Stromal cell of bone marrow (primary cell): ENCODE data around the gene TCF4.

Source experiments
- DNase-seq: peaks from one replicate; pipeline ENCODE4 v3.0.0-alpha.2; 2012; ENCODE audit warnings: low read depth

The TCF4 gene

DNA sequence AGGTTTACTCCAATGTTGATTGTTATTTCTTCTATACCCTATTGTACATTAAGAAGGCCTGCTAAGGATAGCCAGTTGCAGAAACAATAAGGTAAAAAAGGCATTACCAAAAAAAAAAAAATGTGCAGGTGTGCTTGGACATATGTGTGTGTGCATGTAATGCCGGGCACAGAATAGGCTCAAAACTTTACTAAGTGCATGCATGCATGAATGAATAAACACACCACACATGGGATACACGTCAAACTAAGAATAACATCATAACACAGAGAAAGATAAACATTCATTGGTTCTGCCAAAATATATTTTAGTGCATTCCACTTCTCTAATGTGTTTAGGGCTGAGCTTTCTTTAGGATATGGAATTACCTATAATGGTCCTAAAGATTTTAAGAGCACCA, 298.2 kb downstream of the TCF4 start:
- no peak for DNase-seq

DNA sequence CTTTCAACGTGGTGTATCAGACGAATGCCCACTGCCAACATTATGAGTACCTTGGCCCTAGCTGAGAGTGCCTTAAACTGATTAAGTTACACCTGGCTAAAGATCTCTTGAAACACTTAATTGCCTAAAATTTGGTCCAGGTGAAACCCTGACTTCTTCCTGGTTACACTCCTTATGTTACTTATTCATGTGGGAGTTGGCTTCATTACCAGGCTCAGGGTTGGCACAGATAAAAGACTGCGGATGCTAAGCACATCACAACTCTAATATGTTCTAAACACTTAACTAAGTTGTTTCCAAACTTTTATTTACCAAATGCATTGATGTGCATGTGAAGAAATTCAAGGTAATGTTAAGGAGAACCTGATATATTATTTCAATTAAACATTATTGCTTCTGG, 298.9 kb downstream of the TCF4 start:
- DNase-seq: no peak

DNA sequence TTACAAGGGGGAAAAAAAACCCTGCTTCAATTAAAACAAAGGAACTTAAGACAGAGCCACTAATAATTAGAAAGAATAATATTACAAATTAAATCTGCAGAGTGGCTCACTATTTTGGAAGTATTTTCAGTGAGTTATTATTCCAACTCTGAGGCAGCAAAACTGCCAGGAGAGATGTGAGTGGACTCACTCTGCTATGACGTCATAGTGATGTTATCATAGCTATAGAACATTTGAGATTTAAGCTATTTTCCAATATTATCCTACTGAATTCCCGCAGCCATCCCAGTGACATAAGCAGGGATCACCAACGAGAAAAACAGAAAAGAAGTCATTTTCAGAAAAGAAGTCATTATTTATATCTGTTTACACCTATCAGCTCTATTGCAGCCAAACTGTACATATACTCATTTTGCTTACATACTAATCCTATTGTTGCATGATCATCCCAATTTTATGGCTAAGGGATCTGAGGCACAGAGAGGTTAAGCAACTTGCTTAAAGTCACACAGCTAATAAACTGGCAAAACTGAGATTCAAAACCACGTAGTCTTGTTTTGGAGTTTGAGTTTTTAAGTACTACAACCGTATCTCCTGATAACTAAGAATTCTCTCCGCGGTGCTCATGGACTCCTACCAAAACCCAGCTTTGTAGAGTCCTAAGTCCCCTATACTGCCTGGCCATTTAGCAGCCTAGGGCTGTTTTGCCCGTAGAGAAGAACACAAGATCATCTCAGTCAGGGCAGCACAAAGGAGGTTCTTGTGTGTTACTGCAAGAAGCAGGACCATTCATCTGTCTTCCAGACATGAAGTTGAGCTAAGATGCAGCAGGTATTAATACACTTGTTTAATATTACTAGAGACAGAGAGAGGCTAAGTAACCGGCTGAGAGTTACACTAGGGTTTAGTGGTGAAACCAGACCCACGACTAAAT, 299.8 kb downstream of the TCF4 start:
- no peak for DNase-seq

DNA sequence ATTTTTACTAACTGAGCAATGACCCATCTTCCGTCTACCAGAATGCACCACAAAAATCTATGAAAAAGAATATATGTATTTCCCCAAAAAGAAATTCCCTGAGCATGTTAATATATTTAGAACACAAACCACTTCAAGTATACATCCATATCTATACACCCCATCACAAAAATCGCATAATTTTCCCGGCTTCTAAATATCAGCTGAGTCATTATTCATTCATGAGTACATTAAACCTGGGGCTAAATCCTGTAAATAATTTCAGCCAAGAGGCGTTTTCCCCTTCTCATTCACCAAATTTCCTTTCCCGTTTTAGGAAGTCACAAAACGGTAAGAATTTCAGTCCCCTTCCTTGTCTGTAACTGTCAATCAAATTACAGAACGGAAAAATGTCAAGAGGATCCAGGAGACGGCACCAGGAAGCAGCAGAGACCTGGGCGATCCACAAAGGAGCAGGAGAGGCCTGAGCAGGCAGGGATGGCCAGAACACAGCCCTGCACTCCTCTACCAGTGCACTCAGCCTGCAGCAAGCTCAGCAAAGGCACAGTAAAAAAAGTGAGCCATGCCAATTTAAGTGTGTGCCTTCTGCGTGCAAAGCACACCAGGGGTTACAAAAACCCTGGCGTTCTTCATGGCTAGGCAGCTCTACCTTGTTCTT, 300.7 kb downstream of the TCF4 start:
- no peak for DNase-seq

DNA sequence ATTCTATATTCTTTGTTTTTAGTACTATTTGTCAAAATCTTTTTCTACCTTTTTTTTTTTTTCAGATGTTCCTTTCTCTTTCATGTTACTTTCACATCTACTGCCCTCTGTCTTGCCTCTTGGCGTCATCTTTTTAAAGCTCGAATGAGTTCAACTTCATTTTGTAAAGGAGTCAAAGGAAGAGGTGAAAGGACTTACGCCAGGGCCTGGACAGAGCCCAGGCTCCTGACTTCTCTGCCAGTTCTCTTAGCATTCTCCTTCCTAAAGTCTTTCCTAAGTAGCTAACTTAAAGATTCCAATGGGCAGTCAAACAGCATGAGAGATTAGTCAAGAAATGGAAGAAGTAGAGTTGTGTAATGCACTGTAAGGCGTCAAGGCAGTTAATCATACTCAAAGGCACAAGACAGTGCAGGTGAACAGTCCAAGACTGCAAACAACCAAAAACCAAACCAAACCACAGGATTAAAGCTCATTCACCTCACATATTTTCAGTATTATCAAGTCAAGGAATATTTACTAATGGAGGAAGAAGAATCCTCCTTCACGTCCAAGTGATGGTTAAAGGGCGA, 301.7 kb downstream of the TCF4 start:
- no peak for DNase-seq

- no peak for DNase-seq
Observed at GRCh38 chr18:55284614-55285013, 303.4 kb downstream of the TCF4 start.

DNA sequence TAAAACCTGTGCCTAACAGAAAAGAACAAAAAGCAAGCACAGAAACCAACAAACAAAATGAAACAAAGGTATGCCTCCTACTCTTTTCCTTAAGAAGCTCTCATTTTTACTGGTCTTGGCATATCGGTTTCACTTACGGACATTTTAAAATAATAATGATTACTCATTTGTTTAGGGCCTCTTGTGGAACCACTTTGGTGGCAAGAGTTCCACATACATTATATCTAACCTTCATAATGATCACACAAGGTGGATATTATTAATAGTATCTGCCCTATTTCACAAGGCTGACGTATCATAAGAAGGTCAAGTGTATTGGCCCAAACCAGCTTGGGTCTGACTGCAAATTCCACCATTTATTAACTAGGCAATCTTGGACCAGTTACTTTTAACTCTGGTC, 304.7 kb downstream of the TCF4 start:
- no peak for DNase-seq

- DNase-seq: no peak
Observed at GRCh38 chr18:55280503-55280902, 307.5 kb downstream of the TCF4 start.

DNA sequence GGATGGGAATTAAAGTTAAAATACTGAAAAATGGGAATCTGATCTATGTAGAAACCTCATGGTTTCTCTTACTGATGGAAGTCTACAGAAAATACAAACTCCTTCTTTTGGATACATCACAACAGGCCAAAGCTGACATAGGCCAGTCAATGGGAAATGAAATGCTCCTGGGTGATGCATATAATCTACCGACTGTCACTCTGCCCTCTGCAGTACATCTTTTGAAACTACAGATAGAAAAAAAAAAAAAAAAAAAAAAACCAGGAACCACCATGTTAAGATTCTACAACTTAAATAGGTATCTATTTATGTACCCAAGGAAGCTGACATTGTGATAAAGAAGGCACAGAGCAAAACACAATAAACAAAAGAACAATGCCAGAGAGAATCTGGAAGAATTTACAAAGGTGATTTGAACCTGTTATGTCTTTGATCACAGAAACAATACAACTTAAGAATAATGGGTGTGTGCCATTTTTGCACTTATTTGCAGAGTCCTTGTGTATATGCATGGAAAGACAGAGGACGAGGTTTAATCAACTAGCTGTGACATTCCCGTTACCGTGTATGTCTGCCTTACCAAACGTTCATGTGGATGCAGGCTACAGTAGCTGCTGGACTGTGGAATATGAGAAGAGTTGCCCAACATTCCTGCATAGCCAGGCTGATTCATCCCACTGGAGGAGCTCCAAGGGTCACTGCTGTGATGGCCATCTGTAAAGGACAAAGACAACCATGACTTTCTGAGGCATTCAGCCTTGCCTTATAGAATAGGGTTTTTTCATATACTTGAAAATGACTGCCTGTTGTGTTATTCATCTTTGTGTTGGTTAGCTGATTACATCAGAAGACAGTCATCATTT, 312.7 kb downstream of the TCF4 start:
- DNase-seq: peak; percentile 75

DNA sequence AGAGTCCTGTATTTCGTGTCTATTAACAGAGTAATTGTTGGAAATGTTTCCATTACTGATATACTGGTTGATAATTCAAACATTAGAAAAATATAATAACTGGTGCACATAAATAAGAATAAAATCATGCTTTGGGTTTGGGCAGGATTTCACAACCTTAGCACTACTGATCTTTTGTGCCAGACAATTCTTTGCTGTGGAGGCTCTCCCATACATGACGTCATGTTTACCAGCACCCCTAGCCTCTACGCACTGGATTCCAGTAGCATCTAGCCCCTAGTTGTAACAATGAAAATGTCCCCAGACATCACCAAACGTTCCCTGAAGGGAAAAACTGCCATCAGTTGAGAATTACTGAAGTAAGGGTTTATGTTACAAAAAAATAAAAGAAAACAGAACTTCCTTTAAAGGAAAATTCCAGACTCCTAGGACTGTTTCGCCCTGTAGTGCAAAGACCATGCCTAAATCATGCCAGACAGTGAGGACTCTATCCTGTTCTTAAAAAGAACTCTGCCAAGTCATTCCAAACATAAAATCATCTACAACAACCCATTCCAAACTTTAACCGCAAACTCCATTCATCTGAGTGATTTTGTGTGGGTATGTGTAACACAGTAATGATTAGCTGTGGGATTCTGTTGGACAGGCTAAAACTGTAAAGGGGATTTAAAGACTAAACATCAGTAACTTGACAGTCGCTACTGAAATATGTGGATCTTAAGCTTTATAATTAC, 315.3 kb downstream of the TCF4 start:
- DNase-seq: peak; percentile 71

GRCh38 chr18:55269622-55270021, 318.4 kb downstream of the TCF4 start:
- no peak for DNase-seq

- DNase-seq: no peak
Observed at GRCh38 chr18:55268628-55269275, 319.2 kb downstream of the TCF4 start.

DNA sequence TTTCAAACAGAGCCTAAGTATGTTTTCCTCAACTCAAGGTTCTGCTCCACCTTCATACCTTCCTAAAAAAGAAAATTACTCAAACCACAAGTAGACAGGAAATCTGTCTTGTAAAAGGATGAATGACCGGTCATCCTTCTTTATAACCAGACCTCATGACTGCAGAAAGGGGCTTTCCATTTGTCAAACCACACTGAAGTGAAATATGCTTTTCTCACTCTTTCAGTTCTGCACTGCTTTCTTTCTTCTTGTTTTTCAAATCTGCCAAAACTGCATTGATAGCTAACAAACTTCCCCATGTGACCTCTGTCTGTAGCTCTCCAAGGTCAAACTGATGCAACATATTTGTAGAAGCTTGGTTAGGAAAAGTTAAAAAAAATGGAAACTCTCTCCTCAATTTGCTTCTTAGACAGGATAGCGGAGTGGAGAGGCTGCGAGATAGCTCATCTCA, 319.8 kb downstream of the TCF4 start:
- DNase-seq: no peak

DNA sequence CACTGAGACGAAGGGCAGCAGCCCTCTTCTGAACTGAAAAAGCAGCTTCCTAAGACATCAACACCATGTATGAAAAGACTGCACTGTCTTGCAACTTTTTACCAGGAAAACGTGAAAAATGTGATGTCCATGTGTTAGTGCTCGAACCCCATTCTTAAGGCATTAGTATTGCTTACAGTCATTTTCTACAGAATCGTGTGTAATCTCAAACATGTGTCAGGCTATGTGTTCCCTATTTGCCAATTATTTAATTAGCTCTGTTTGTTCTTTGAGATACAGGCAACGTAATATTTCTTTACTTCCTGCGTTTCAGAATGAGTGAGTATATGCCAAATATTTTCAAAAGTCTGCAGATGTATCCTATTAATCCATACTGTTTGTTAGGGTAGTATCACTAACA, 321.0 kb downstream of the TCF4 start:
- DNase-seq: no peak

DNA sequence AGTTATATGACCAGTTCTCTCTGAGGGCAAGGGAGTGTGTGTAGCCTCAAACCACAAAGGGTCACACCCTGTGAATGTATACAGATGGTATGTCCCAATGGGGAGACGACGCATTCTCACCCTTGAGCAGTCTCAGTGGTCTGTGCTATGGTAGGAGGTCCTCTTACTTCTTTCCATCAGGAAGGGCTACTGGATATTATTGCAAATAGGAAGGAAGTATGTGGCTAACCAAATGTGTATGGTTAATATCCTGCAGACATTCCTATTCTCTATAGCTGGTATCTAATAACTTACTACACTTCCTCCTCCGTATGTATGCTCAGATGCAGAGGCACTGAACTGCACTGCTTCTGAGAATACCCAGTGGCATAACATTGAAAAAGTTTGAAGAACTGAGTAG, 322.0 kb downstream of the TCF4 start:
- DNase-seq: no peak

DNA sequence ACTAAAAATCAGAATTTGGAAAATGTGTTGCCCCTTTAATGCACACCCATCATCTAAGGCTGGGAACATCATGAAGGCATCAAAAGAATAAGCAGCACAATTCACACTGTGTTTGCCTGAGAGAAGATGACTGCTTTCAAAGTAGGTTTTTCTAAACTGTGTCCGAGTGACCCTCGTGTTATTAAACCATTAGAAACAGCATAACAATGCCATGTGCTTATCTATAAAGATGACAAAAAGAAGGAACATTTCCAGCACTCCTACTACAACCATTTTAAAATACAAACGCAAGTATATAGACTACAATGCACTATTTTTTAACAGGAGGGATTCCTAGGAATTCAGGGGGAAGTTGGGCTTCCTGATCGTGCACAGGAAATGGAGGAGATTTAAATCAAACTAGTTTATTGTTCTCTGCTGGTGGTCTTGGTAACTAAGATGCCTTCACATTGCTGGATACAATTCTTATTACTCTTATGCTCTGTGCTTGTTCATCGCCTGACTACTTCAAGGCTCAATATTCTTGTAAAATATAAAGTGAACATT, 322.8 kb downstream of the TCF4 start:
- no peak for DNase-seq

GRCh38 chr18:55264108-55264507, 323.9 kb downstream of the TCF4 start:
- DNase-seq: no peak

GRCh38 chr18:55262021-55262560, 325.9 kb downstream of the TCF4 start:
- DNase-seq: no peak

DNA sequence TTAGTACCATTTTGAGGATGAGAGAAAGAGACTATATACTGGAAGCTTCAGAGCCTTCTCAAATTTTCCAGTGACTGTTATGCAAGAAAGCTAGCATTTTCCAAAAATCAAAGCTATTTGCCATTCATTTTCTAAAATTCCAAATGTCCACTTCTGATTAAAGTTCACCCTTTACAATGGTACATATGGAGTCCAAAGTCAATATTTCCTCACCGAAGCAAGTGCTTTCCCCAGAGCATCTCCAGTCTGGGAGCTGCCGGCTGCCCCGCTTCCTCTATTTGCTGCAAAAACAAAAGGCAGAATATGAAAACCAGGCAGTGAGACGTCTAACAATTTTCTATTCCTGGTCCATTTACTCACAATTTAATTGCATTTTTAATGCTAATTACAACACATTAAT, 326.7 kb downstream of the TCF4 start:
- no peak for DNase-seq

DNA sequence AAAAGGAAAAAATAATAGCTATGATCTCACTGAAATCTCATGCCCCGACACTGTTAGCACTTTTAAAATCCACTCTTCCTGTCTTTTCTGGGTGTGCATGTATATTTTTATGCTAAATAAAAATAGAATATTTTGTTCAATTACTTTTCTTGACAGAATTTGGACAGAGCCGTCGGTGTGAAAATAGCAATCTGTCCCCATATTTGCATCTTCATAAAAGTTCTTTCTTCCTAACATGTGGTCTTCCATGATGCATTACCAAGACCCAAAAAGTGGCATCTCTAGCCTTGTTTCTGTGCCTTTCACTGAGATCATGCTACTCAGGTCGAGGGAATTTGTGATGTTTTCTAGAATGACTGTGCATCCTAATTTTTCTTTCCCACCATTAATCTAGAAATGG, 329.9 kb downstream of the TCF4 start:
- DNase-seq: no peak
